WTC11 (cell line): ENCODE results near the gene RCAN2. TPM values are rescaled to one million over a fixed set of nuclear protein-coding genes. Genes with fewer than 3 reads are reported as not detected.

Experiments used
- ATAC-seq: fragments of 200-7000 bp; cut with Tn5 transposase; 2 replicates; pipeline ENCODE4 v1.10.0; 2021; ENCODE audit warnings: mild to moderate bottlenecking, moderate library complexity
- CTCF ChIA-PET: fragments of 300-600 bp; sonication (Branson Sonifier 250); formaldehyde crosslinking; loops from one replicate; lab custom pipeline; 2021; ENCODE audit warnings: antibody characterized with exemption; lab: Charles Lee
- POLR2A ChIA-PET: fragments of 350-600 bp; sonication (Branson Sonifier 250); formaldehyde crosslinking; loops from one replicate; lab custom pipeline; 2021; ENCODE audit warnings: antibody characterized with exemption; lab: Charles Lee
- DNase-seq: peaks from one replicate; pipeline ENCODE4 v3.0.0; 2021; ENCODE audit warnings: low spot score
- H3K27ac Mint-ChIP-seq: 2 replicates; pipeline ENCODE4 v1.8.0; 2021; ENCODE audit warnings: mixed read lengths
- H3K27me3 Mint-ChIP-seq: 2 replicates; pipeline ENCODE4 v1.8.0; 2021; ENCODE audit warnings: low read depth, mild to moderate bottlenecking, moderate library complexity, mixed read lengths
- H3K36me3 Mint-ChIP-seq: 2 replicates; pipeline ENCODE4 v1.8.0; 2021; ENCODE audit warnings: mixed read lengths
- H3K4me1 Mint-ChIP-seq: 2 replicates; pipeline ENCODE4 v1.8.0; 2022; ENCODE audit warnings: mixed read lengths
- H3K4me3 Mint-ChIP-seq: 2 replicates; pipeline ENCODE4 v1.8.0; 2021; ENCODE audit warnings: mild to moderate bottlenecking, moderate library complexity, mixed read lengths
- H3K9me3 Mint-ChIP-seq: 2 replicates; pipeline ENCODE4 v1.8.0; 2021; ENCODE audit warnings: mixed read lengths
- ARID4B ChIP-seq: sonication (generic); formaldehyde crosslinking; IDR thresholded peaks from 2 replicates; pipeline ENCODE4 v1.8.0; 2023; ENCODE audit warnings: missing genetic modification reagents, mild to moderate bottlenecking, borderline replicate concordance
- CBFB ChIP-seq: sonication (generic); formaldehyde crosslinking; IDR thresholded peaks from 2 replicates; pipeline ENCODE4 v1.8.1; 2022; ENCODE audit warnings: mild to moderate bottlenecking, low read depth, missing genetic modification reagents
- CREB1 ChIP-seq: sonication (generic); formaldehyde crosslinking; IDR thresholded peaks from 2 replicates; pipeline ENCODE4 v1.8.0; 2023; ENCODE audit warnings: mild to moderate bottlenecking, missing genetic modification reagents
- CTCF ChIP-seq: fragments of 200-600 bp; IDR thresholded peaks from 2 replicates; pipeline ENCODE4 v1.8.0; 2022; ENCODE audit warnings: antibody characterized with exemption
- E2F5 ChIP-seq: sonication (generic); formaldehyde crosslinking; IDR thresholded peaks from 2 replicates; pipeline ENCODE4 v1.8.1; 2022; ENCODE audit warnings: mild to moderate bottlenecking, moderate library complexity, missing genetic modification reagents
- EMX1 ChIP-seq: fragments of 250-450 bp; sonication (Bioruptor Pico); IDR thresholded peaks from 2 replicates; pipeline ENCODE4 v1.8.0; 2021; ENCODE audit warnings: mild to moderate bottlenecking
- ESRRA ChIP-seq: sonication (generic); formaldehyde crosslinking; IDR thresholded peaks from 2 replicates; pipeline ENCODE4 v1.8.1; 2022; ENCODE audit warnings: mild to moderate bottlenecking, missing genetic modification reagents, borderline replicate concordance
- ETV6 ChIP-seq: sonication (generic); formaldehyde crosslinking; IDR thresholded peaks from 2 replicates; pipeline ENCODE4 v1.8.1; 2022; ENCODE audit warnings: mild to moderate bottlenecking, missing genetic modification reagents
- GABPB1 ChIP-seq: sonication (generic); formaldehyde crosslinking; IDR thresholded peaks from 2 replicates; pipeline ENCODE4 v1.8.1; 2023; ENCODE audit warnings: mild to moderate bottlenecking, missing genetic modification reagents
- GRHL2 ChIP-seq: fragments of 250-450 bp; sonication (Bioruptor Pico); IDR thresholded peaks from 2 replicates; pipeline ENCODE4 v1.8.0; 2022; ENCODE audit warnings: mild to moderate bottlenecking, moderate library complexity; ENCODE audit not compliant: insufficient replicate concordance, severe bottlenecking
- HMGA2 ChIP-seq: fragments of 250-450 bp; sonication (Bioruptor Pico); IDR thresholded peaks from 2 replicates; pipeline ENCODE4 v1.4.0; 2021; ENCODE audit warnings: mild to moderate bottlenecking, moderate library complexity
- IRF2 ChIP-seq: sonication (generic); formaldehyde crosslinking; IDR thresholded peaks from 2 replicates; pipeline ENCODE4 v1.8.0; 2022; ENCODE audit warnings: low read depth, missing genetic modification reagents, borderline replicate concordance
- JAZF1 ChIP-seq: fragments of 250-450 bp; sonication (Bioruptor Pico); IDR thresholded peaks from 2 replicates; pipeline ENCODE4 v1.9.0; 2021; ENCODE audit warnings: moderate library complexity, mild to moderate bottlenecking, inconsistent platforms
- MAX ChIP-seq: sonication (generic); formaldehyde crosslinking; IDR thresholded peaks from 2 replicates; pipeline ENCODE4 v1.8.0; 2022; ENCODE audit warnings: mild to moderate bottlenecking, missing genetic modification reagents
- NR2C2 ChIP-seq: sonication (generic); formaldehyde crosslinking; IDR thresholded peaks from 2 replicates; pipeline ENCODE4 v1.8.0; 2022; ENCODE audit warnings: mild to moderate bottlenecking, missing genetic modification reagents
- SP1 ChIP-seq: sonication (generic); formaldehyde crosslinking; conservative IDR thresholded peaks from 2 replicates; pipeline ENCODE4 v1.8.1; 2022; ENCODE audit warnings: missing genetic modification reagents
- ZNF425 ChIP-seq: fragments of 250-450 bp; sonication (Bioruptor Pico); conservative IDR thresholded peaks from 2 replicates; pipeline ENCODE4 v1.9.0; 2021; ENCODE audit warnings: mild to moderate bottlenecking
- total RNA-seq: library from RNA; stranded (reverse); gene quantifications from 3 replicates; pipeline ENCODE4 v1.2.3, GENCODE V29; 2021

RCAN2 gene
- total RNA-seq, 1 experiment from 2014 or later = 3.9 TPM

- DNase-seq = no peak
- ChIA-PET POLR2A (no interaction called here), CTCF (no interaction called here)
- Mint-ChIP-seq H3K27ac (no peak overlapping the region), H3K9me3 (peaks cover 4% of the 10 kb centered on the region), H3K4me3 (no peak overlapping the region), H3K4me1 (no peaks in the 10 kb centered on the region; the same call in 1 of the 2 replicates), H3K27me3 (no peaks in the 10 kb centered on the region), H3K36me3 (no peaks in the 10 kb centered on the region; the same call in 1 of the 2 replicates)
- TF ChIP-seq ZNF425 (no peak), CREB1 (CRISPR knock-in tag) (no peak), ESRRA (CRISPR knock-in tag) (no peak), CTCF (no peak), MAX (CRISPR knock-in tag) (no peak)
- no peak for ATAC-seq
These were observed 300.4 kb downstream of the RCAN2 start for GRCh38 chr6:46190889-46191288.

GRCh38 chr6:46189726-46190125 is 301.5 kb downstream of the RCAN2 start:
- TF ChIP-seq CREB1 (CRISPR knock-in tag) (no peak), ETV6 (CRISPR knock-in tag) (no peak), ARID4B (CRISPR knock-in tag) (no peak), GRHL2 (CRISPR knock-in tag) (no peak), CBFB (CRISPR knock-in tag) (no peak), HMGA2 (CRISPR knock-in tag) (no peak), IRF2 (CRISPR knock-in tag) (no peak), JAZF1 (CRISPR knock-in tag) (no peak), GABPB1 (CRISPR knock-in tag) (no peak), E2F5 (CRISPR knock-in tag) (no peak), NR2C2 (CRISPR knock-in tag) (no peak), EMX1 (CRISPR knock-in tag) (no peak), SP1 (no peak)
- POLR2A ChIA-PET = no interaction called here

More at GRCh38 chr6:46189726-46190125, 301.5 kb downstream of the RCAN2 start:
- no peak for ATAC-seq
- CTCF ChIA-PET = no interaction called here
- Mint-ChIP-seq H3K27ac (no peak overlapping the region), H3K27me3 (no peaks in the 10 kb centered on the region), H3K4me1 (no peaks in the 10 kb centered on the region; the same call in 1 of the 2 replicates), H3K9me3 (peaks cover 4% of the 10 kb centered on the region), H3K4me3 (no peak overlapping the region), H3K36me3 (no peaks in the 10 kb centered on the region; the same call in 1 of the 2 replicates)
- DNase-seq = no peak
